GM13977 (cell line): Measurements from ENCODE around the gene TEAD2.

ENCODE experiments used
- DNase-seq: peaks from one replicate; pipeline ENCODE4 v3.0.0; 2012; ENCODE audit warnings: low spot score
- in situ Hi-C: fragments of 300-500 bp; cut with MboI; formaldehyde crosslinking; loops from one replicate; pipeline ENCODE4 v1.12.0; 2022; ENCODE audit warnings: low sequenced_read_pairs, low pct_unique_long_range_greater_than_20kb, mixed read lengths, inconsistent platforms; ENCODE audit not compliant: unreplicated experiment
- TF ChIP-seq, protein P1 (sequence below): IDR thresholded peaks from 2 replicates; pipeline ENCODE4 v1.5.1; 2012; ENCODE audit warnings: mild to moderate bottlenecking, control low read depth; ENCODE audit not compliant: insufficient read depth; ENCODE audit errors: extremely low read depth, missing control alignments

TEAD2 gene

DNA sequence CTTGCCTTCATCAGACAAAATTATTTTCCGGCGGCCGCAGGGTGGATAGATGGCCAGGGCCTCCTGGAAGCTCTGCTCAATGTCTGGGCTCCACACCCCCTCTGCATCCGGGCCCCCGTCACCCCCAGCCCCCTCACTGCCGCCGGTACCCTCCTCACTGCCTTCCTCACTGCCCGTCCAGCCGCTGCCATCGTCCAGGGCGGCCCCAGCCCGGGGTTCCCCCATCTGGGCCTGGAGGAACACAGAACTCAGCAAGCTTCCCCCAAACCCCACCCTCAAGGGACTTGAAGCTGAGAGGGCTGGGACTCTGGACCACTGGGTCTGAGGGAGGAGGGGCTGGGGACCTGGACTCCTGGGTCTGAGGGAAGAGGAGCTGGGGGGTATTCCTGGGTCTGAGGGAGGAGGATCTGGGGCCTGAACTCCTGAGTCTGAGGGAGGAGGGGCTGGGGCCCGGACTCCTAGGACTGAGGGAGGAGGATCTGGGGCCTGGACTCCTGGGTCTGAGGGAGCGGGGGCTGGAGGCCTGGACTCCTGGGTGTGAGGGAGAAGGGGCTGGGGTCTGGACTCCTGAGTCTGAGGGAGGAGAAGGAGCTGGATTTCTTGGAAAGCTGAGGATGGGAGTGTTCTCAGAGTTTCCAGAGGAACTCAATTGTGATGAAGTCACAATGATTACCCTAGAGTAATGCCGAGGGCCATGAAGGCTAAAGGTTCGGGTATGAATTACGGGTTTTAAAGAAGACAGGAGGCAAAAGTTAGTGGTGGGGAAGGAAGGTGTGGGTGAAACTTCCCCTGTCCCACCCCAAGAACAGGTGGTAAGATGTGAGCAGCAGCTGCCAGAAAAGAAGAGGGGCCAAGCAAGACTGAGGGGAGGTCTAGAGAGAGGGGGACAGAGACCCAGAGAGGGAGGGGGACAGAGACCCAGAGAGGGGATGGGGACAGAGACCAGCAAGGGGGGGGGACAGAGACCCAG lies 2.1 kb downstream of the TEAD2 start:
- TF ChIP-seq, protein P1, sequence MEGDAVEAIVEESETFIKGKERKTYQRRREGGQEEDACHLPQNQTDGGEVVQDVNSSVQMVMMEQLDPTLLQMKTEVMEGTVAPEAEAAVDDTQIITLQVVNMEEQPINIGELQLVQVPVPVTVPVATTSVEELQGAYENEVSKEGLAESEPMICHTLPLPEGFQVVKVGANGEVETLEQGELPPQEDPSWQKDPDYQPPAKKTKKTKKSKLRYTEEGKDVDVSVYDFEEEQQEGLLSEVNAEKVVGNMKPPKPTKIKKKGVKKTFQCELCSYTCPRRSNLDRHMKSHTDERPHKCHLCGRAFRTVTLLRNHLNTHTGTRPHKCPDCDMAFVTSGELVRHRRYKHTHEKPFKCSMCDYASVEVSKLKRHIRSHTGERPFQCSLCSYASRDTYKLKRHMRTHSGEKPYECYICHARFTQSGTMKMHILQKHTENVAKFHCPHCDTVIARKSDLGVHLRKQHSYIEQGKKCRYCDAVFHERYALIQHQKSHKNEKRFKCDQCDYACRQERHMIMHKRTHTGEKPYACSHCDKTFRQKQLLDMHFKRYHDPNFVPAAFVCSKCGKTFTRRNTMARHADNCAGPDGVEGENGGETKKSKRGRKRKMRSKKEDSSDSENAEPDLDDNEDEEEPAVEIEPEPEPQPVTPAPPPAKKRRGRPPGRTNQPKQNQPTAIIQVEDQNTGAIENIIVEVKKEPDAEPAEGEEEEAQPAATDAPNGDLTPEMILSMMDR = no peak
- in situ Hi-C loops = no loop called here
- DNase-seq = peak; percentile 47

DNA sequence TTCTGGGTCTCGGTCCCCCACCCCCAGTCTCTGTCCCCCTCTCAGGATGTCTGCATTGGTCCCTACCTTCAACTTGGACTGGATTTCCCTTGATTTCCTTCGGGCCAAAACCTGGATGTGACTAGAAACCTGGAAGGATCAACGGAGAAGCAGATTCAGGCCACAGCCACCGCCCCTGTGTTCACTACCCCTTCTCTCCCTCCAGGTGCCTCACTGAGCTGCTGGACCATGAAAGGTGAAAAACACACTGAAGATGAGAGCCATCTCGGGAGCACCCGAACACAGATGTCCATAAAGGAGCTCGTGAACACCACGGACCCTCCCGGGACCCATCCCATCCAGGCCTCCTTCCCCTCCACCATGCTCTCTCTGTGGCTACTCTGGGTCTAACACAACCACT lies 5.0 kb downstream of the TEAD2 start:
- DNase-seq = peak; percentile 11
- in situ Hi-C loops = no loop called here
- TF ChIP-seq, protein P1 = no peak

DNA sequence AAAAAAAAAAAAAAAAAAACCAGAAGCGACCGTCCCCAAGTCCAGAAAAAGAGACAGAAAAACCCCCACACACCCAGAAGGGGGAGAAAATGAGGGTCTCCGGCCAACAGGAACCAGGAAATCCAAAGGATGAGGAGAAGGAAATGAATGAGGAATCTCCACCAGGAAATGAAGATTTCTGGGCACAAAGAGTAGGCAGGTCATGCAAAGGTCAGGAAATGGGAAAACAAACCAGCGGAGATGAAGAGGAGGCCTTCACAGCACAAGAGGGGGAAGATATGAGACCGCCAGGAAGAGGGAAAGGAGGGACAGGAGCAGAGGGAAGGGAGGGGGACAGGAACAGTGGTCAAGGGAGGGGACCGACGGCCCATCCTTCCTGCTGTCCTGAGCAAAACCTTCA lies 5.8 kb downstream of the TEAD2 start:
- in situ Hi-C loops = no loop called here
- peak; percentile 8 for DNase-seq
- TF ChIP-seq, protein P1 = no peak

DNA sequence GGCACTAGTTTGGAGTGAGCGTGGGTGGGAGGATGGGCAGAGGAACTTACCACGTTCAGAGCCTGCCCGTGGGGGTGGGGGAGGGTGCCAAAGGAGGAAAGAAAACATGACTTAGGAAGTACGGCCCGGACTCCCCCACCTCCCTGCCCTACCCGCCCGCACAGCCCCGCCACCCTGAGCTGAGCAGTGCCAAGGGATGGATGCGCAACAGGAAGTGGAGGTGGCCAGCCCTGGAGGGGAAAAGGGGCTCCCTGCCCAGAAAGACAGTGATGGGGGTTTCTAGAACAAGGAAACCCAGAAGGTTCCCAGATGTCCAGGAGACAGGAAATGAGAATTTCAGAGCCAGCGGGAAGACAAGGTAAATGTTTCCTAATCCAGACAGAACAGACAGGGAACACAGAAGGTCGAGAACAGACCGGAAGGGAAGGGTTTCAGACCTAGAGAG lies 6.3 kb downstream of the TEAD2 start:
- DNase-seq = peak; percentile 8
- TF ChIP-seq, protein P1 = no peak
- in situ Hi-C loops = no loop called here

DNA sequence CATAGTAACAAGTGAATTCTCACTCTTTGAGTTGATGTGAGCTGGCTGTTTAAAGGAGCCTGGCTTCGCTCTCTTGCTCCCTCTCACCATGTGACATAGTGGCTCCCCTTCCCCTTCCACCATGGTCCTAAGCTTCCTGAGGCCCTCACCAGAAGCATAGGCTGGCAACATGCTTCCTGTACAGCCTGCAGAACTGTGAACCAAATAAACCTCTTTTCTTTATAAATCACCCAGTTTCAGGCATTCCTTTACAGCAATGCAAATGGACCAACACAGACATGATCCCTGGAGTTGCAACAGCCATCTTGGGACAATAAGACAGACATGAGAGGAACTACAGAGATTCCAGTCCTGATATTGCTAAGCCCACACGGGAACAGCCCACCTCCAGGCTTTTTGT lies 12.6 kb downstream of the TEAD2 start:
- in situ Hi-C loops = no loop called here
- DNase-seq = no peak
- TF ChIP-seq, protein P1 = no peak

DNA sequence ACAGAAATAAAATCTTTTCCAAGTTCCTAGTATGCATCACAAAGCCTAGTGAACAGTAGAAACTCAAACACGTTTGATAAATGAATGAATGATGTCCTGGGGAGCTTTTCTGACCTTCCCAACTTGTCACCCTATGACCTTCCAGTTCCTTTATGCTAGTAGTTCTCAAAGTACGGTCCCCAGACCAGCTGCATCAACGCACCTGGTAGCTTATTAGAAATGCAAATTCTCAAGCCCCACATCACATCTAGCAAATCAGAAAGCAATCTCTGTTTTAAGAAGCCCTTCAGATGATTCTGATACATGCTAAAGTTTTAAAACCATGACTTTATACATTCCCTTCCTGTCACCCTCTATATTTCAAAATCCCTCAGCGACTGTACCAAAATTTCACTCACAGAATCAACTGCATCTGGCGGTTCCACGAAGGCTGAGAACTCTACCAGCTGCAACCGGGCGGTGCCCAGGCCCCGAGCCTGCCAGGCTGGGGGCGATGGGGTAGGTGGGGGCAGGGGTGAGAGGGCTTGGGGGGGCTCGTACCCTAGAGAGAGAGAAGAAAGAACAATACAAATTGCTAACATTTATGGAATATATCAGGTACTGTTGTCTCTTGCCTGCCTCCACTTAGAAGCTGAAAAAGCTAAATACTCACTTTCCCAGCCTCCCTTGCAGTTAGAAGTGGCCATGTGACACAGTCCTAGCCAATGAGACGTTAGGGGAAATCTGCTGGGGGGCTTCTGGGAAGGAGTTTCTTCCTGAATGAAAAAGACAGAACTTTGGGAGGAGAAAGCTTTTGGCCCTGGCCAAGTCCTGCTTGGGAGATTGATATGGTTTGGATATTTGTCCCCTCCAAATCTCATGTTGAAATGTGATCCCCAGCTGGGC lies 13.7 kb downstream of the TEAD2 start:
- DNase-seq = no peak
- in situ Hi-C loops = no loop called here
- TF ChIP-seq, protein P1 = no peak
